ENCODE results near the gene LRCH1.

DNA sequence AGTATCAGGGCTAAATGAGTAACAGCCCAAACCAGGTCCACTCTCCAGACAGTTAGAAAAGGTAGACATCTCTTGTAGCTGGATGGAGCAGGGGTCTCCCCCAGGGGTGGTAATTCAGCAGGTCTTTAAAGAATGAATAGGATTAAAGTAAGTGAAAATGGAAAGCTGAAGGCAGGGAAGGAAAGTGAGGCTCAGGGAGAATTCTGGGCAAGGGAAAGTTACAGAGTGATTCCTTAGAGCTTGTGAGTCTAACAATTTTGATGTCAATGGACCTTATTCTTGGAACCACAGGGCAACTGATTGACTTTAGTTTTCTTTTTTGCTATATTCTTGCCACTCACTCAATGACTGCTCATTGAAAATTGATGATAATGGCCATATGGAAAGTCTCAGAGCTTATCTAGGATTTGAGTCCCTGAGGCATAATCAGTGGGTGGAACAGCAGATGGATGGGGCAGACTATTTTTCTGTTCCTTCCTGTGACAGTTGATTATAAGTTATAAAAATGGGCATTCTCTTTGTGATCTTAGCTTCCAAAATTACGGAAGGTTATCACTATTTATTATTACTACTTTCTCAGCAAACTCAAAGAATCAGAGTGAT lies 76.9 kb downstream of the LRCH1 start:
- no peak for TF ChIP-seq POLR2A (IDR thresholded peaks at IDR 0.05)
- TF ChIP-seq, protein P1, sequence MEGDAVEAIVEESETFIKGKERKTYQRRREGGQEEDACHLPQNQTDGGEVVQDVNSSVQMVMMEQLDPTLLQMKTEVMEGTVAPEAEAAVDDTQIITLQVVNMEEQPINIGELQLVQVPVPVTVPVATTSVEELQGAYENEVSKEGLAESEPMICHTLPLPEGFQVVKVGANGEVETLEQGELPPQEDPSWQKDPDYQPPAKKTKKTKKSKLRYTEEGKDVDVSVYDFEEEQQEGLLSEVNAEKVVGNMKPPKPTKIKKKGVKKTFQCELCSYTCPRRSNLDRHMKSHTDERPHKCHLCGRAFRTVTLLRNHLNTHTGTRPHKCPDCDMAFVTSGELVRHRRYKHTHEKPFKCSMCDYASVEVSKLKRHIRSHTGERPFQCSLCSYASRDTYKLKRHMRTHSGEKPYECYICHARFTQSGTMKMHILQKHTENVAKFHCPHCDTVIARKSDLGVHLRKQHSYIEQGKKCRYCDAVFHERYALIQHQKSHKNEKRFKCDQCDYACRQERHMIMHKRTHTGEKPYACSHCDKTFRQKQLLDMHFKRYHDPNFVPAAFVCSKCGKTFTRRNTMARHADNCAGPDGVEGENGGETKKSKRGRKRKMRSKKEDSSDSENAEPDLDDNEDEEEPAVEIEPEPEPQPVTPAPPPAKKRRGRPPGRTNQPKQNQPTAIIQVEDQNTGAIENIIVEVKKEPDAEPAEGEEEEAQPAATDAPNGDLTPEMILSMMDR (IDR thresholded peaks at IDR 0.05): no peak
